Activated T-cell treated with anti-CD3 and anti-CD28 coated beads for 48 hours (primary cell): ENCODE results near the gene ICE2.
"Not testable (repeated sequence)": the region's sequence is repeated elsewhere in the genome, so short reads cannot be mapped to it uniquely, and the experiment has no call there.

ENCODE experiments used
- DNase-seq: peaks from one replicate; pipeline ENCODE4 v3.0.0-alpha.2; 2020; ENCODE audit warnings: low read depth

ICE2 gene

GRCh38 chr15:60448668-60449360 lies 30.1 kb downstream of the ICE2 start:
- DNase-seq, result no peak

GRCh38 chr15:60444289-60444912 lies 34.5 kb downstream of the ICE2 start:
- DNase-seq, result no peak

DNA sequence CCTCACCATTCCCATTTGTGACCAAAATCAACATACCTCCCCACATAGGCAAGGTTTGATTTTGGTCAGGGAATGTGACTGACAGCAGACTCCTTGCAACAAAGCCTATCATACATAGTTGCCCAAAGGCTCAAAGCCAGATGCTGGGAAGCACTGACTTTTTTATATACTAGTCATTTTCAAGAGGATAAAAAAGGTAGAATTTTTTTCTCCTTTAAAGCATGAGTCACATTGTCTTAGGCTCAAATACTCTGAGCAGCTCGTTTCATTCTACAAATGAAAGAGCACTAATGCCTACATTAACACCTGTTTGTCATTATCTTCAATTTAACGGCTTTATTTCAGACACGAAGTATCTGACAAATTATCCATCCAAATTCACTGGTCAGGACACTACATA lies 36.2 kb downstream of the ICE2 start:
- DNase-seq, result no peak

- DNase-seq, result no peak
Measured at GRCh38 chr15:60442031-60442650, 36.8 kb downstream of the ICE2 start.

DNA sequence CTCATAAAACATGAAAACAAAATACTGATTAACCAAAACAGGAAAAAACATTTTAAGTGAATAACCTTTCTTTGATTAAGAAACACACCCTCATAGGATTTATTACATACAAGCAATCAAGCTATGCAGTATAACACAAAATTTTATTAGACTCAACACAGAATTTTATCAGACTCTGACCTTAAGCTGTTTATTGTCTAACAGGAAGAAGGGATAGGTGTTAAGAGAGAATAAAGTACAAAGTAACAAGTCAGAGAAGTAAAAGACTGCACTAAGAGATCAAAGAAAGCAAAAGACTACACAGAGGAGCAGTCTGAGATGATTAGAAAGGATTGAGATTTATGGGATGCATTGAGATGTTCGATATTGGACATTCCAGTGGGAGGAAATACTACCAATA lies 37.6 kb downstream of the ICE2 start:
- DNase-seq, result no peak

DNA sequence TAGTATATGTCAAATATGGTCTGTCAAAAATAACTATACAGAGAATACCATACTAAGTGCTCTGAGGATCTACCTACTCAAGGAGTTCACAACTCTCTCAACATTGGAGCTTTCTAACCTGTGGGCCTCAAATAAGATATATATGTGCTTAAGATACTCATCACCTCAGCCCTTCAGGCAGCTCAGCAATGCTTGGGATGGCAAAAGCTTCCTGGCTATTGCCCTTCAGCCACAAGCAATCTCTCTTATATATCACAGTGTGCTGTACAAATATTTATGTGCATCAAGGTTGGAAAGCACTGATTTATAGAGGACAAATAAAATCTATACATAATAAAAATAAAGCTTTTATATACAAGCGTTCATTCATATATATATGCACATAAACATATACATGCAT lies 40.3 kb downstream of the ICE2 start:
- DNase-seq, result no peak

GRCh38 chr15:60428935-60429334 lies 50.0 kb downstream of the ICE2 start:
- no peak for DNase-seq

DNA sequence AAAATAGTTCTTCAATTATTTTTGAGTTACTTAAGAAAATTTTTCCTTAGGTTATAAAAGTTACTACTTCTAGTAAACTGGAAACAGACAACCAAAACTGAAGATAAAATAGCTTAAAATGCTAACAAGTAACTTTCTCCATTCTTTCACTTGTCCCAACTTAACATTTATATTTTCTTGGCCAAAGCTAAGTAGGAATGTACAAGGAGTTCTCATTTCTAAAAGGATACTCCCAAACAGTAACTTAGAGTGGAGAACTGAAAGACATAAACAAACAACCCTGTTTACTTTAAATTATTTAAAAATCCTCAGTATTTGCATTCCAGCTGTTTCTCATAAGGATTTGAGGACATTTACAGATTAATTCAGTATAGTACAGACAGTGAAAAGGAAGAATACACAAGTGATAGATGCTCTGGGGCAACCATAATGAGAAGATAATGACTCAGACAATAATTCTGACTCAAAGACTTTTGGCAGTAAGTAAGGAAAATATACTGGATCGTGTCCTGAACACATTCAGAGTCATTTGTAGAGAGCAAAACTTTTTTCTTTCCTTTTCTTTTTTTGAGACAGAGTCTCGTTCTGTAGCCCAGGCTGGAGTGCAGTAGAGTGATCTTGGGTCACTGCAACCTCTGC lies 52.0 kb downstream of the ICE2 start:
- DNase-seq, result no peak

DNA sequence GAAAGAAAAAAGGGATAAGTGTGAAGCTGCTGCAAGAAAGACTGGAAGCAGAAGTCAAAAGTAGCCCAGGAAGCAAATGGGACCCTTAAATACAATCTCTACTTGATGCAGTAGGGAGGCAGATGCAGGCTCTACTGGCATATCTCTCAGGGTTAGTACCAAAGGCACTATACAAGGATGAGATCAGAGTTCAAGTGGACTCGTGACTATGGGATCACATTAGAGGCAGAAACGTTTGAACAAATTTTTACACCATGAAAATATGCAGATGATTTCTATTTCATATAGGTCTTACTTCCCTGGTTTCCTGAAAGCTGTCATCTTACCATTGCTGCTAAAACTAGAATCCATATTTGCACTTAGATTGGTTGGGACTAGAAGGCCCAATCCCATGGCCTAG lies 53.5 kb downstream of the ICE2 start:
- DNase-seq, result no peak

DNA sequence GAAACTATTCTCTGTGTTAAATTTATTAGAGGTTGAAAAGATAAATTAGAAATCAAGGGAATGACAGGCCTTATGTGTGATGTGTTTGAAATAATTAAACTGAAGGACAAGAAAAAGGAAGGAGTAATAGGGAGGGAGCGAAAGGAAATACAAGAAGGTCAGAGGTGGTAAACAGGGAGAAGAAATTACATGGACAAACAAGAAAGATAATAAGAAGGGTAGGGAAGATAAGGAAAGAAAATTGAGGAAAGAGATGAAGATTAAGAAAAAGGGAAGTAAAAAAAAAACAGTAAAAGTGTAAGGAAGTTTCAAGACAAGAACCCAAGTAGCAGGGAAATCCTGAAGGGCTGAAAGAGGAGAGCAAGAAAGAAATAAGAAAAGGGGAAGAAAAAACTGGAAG lies 54.9 kb downstream of the ICE2 start:
- DNase-seq, result no peak

DNA sequence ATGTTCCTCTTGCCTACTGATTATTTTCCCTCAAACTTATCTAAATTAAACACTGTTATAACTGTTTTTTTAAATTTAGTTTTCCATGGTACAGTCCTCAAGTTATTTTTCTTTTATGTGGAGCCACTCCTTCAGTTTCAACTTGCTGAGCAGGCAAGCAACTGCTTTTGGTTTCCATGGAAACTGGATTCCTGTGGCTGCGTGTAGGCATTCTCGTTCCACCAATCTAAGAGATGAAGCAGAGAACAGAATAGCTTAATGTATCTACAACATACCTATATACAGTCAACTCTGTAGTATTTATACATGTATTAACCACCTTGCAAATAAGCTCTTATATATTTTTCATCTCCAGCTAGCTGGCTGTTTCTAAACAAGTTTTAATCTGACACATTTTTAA lies 55.4 kb downstream of the ICE2 start:
- no peak for DNase-seq

DNA sequence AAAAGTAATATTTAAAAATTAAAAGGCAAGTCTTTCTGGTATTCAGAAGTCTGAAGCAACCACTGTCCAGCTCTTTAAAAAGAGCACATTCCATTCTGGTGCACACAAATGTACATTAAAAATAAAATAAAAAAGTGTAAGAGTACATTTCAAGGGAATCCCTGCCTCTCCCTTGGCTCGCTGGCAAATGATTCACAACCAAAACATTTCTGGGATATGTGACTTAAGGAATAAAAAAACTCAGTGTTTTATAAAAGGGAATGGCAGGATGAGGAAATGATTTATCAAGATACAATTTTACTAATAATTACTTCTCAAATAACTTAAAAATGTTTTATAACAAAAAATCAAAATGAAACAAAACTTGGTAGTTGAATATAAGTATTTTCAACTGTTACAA lies 57.4 kb downstream of the ICE2 start:
- no peak for DNase-seq

- no peak for DNase-seq
Measured at GRCh38 chr15:60420203-60420716, 58.7 kb downstream of the ICE2 start.

DNA sequence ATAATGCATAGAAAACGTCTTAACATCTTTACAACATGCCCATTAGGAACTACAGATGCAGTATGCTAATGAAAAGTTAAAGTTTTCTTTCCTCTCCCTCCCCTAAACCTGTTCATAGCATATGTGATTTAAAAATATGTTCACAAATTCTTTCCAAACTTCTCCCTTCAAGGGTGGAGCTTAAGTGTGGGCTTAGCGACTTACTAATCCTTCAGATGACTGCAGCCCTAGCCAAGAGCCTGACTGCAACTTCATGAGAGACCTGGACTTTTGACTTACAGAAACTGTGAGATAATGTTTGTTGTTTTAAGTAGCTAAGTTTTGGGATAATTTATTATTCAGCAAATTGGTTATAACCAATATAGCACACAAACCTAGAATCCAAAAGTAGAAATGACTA lies 59.2 kb downstream of the ICE2 start:
- no peak for DNase-seq

DNA sequence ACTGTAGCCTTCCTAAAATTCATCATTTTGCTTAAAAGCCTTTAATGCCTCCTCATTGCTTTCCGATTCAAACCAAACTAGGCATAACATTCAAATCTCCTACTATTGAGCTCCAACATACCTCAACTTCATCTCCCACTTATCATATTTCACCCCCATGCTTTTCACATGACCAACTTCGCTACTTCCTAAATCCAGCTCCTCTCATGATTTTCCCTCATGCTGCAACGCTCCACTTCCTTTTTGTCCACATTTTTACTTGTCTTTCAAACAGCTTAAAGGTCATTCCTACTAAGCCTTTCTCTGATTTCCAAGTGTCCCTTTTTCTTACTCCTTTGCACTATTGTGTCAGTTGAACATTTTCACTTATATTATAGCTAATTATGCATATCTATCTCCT lies 60.8 kb downstream of the ICE2 start:
- no peak for DNase-seq

DNA sequence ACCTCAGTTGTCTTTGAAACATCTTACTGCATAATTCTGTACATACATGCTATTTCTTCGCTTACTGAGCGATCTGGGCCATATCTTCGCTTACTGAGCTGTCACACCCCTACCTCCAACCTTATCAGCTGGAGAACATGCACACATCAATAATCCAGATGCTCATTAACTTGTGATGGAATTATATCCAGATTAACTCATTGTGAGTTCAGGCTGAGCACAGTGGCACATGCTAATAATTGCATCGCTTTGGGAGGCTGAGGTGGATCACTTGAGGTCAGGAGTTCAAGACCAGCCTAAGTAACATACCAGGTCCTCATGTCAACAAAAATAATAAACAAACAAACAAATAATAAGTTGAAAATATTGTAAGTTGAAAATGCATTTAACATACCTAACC lies 61.8 kb downstream of the ICE2 start:
- no peak for DNase-seq

DNA sequence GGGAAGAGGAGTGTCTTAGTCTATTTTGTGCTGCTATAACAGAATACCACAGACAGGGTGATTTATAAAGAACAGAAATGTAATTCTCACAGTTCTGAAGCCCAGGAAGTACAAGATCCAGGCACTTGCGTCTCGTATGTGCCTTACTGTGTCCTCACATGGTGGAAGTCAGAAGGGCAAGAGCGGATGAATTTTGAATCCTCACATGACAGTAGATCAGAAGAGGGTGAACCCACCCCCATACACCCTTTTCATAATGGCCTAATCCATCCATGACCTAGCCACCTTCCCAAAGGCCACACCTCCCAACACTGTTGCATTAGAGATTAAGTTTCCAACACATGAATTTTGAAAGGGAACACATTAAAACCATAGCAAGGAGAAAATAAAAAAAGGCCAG lies 62.5 kb downstream of the ICE2 start:
- no peak for DNase-seq

- no peak for DNase-seq
Measured at GRCh38 chr15:60414016-60414682, 64.8 kb downstream of the ICE2 start.

- DNase-seq, result no peak
Measured at GRCh38 chr15:60413231-60413824, 65.6 kb downstream of the ICE2 start.

- not testable (repeated sequence) for DNase-seq
Measured at GRCh38 chr15:60412807-60413206, 66.1 kb downstream of the ICE2 start.

DNA sequence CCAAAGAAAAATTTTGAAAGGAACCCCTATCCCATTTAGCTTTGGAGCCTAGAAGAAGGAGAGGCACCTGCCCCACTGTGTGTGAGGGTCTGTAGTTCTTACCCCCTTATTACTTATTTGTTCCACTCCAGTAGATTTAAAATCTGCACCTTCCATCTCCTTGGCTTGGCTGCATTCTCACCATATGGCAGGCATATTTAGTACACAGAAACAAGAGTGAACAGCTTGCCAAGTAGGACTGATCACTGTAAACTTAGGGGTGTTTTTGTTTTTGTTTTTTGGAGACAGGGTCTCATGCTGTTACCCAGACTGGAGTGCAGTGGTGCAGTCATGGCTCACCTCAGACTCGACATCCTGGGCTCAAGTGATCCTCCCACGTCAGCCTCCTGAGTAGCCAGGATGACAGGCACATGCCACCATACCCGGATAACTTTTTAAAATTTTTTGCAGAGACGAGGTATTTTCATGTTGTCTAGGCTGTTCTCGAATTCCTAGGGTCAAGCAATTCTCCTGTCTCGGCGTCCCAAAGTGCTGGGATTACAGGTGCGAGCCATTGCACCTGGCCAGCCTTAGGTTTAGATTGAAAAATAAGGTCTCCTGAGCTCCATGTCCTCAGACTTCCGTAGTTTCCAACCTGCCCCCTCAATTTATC lies 67.0 kb downstream of the ICE2 start:
- DNase-seq, result no peak
